ENCODE data around the gene ACSL1. TPM values are rescaled to one million over a fixed set of nuclear protein-coding genes. Genes with fewer than 3 reads are reported as not detected.

ACSL1 gene
- total RNA-seq, 2 donors from 2014 or later = 144 to 156 TPM

GRCh38 chr4:184825141-184825895, 450 bp downstream of the ACSL1 start:
- DNase-seq (ENCODE audit: low spot score) = no peak
- H3K27ac ChIP-seq = peak overlapping the region; percentile 78 to 88
- TF ChIP-seq, protein P1, sequence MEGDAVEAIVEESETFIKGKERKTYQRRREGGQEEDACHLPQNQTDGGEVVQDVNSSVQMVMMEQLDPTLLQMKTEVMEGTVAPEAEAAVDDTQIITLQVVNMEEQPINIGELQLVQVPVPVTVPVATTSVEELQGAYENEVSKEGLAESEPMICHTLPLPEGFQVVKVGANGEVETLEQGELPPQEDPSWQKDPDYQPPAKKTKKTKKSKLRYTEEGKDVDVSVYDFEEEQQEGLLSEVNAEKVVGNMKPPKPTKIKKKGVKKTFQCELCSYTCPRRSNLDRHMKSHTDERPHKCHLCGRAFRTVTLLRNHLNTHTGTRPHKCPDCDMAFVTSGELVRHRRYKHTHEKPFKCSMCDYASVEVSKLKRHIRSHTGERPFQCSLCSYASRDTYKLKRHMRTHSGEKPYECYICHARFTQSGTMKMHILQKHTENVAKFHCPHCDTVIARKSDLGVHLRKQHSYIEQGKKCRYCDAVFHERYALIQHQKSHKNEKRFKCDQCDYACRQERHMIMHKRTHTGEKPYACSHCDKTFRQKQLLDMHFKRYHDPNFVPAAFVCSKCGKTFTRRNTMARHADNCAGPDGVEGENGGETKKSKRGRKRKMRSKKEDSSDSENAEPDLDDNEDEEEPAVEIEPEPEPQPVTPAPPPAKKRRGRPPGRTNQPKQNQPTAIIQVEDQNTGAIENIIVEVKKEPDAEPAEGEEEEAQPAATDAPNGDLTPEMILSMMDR (IDR thresholded peaks at IDR 0.05) = no peak
- no peaks in the 10 kb centered on the region for H3K9me3 ChIP-seq
- H3K4me1 ChIP-seq = peaks cover 0 to 45% of the 10 kb centered on the region in 2 donors
- peak overlapping the region; percentile 72 to 74 for H3K4me3 ChIP-seq
- H3K36me3 ChIP-seq = no peaks in the 10 kb centered on the region
- H3K27me3 ChIP-seq = no peaks in the 10 kb centered on the region

GRCh38 chr4:184824776-184825084, 1.0 kb downstream of the ACSL1 start:
- Histone ChIP-seq H3K9me3 (no peaks in the 10 kb centered on the region), H3K4me3 (peak overlapping the region; percentile 72 to 74), H3K27me3 (no peaks in the 10 kb centered on the region), H3K27ac (peak overlapping the region; percentile 78 to 88), H3K4me1 (peaks cover 0 to 51% of the 10 kb centered on the region in 2 donors), H3K36me3 (no peaks in the 10 kb centered on the region)
- no peak for DNase-seq (ENCODE audit: low spot score)
- TF ChIP-seq, protein P1 (IDR thresholded peaks at IDR 0.05) = no peak

DNA sequence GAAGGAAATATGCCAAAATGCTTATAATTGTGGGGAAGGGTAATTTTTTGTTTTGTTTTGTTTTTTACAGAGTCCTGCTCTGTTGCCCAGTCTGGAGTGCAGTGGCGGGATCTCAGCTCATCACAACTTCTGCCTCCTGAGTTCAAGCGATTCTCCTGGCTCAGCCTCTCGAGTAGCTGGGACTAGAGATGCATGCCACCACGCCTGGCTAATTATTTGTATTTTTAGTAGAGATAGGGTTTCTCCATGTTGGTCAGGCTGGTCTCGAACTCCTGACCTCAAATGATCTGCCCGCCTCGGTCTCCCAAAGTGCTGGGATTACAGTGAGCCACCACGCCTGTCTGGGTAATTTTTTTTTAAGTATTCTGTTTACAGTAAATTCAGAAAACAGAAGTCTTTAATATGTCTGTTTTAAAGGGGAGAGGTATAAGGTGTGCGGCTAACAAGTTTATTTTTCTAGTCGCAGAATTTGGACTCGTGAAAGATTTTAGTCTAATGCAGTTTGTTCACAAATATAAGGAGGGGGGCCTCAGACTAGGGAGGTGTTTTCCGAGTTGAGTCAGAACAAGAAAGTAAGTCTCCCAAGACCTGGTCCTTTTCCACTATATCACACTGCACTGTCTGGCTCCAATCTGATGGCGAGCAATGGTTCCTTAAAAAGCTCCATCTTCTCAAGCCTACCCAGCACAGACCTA, 1.5 kb downstream of the ACSL1 start:
- Histone ChIP-seq H3K4me1 (peaks cover 0 to 56% of the 10 kb centered on the region in 2 donors), H3K4me3 (peak overlapping the region; percentile 72 to 74), H3K27me3 (no peaks in the 10 kb centered on the region), H3K36me3 (no peaks in the 10 kb centered on the region), H3K9me3 (no peaks in the 10 kb centered on the region), H3K27ac (peak overlapping the region; percentile 78 to 88)
- DNase-seq (ENCODE audit: low spot score) = no peak
- TF ChIP-seq, protein P1 (IDR thresholded peaks at IDR 0.05) = no peak

DNA sequence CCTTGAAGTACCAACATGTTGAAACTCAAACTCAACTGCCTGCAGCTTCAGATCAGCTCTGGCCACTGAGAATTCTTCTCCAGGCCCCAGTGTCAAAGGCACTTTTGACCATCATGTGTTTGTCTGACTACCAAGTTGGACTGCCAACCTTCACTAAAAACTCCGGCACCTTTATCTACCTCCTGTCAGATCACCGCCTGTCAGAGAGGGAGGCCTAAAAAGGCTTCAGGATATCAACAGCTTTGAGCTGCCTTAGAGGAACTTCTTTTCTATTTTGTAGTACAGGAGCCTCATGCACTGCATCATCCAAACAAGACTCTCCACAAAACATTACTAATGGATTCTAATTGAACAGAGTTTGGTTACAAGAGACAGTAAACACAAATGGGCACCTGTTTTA, 2.8 kb downstream of the ACSL1 start:
- peaks cover 0 to 67% of the 10 kb centered on the region in 2 donors for H3K4me1 ChIP-seq
- no peaks in the 10 kb centered on the region for H3K9me3 ChIP-seq
- TF ChIP-seq, protein P1 (IDR thresholded peaks at IDR 0.05) = no peak
- no peaks in the 10 kb centered on the region for H3K36me3 ChIP-seq
- no peaks in the 10 kb centered on the region for H3K27me3 ChIP-seq
- DNase-seq (ENCODE audit: low spot score) = no peak
- no peak overlapping the region for H3K4me3 ChIP-seq
- H3K27ac ChIP-seq = peak overlapping the region; percentile 78 to 88

GRCh38 chr4:184822356-184822755, 3.4 kb downstream of the ACSL1 start:
- TF ChIP-seq, protein P1 (IDR thresholded peaks at IDR 0.05) = no peak
- Histone ChIP-seq H3K4me3 (no peak overlapping the region), H3K4me1 (peaks cover 0 to 74% of the 10 kb centered on the region in 2 donors), H3K27ac (peak overlapping the region; percentile 78 to 88), H3K36me3 (no peaks in the 10 kb centered on the region), H3K27me3 (no peaks in the 10 kb centered on the region), H3K9me3 (no peaks in the 10 kb centered on the region)
- DNase-seq (ENCODE audit: low spot score) = no peak

Measured in right atrium auricular region (tissue), 2 donors.